Stimulated activated naive CD4-positive, alpha-beta T cell treated with Interleukin-2 at 50 U/mL for 16 hours (primary cell): Measurements from ENCODE around the gene ATXN1.

Experiments used
- DNase-seq: peaks from one replicate; lab custom pipeline; 2025; lab: John Stamatoyannopoulos, UW

Gene ATXN1

DNA sequence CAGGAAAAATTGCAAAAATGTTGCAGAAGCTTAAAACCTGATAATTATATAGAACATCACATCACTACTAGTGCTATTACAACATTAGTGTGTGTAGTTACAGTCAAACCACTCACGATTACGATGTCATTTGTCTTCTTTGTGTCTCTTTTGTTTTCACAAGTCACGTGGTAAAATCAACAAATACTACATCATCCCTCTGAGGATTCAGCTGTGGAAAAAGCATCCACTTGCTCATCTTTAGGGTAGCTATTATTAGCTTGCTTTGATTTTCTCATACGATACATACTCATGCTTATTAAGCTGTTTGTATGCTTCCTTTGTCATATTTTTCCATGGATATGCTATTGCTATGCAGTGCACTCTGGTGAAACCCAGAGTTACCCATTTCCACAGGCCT lies 22.2 kb upstream of the ATXN1 start:
- no peak for DNase-seq

DNA sequence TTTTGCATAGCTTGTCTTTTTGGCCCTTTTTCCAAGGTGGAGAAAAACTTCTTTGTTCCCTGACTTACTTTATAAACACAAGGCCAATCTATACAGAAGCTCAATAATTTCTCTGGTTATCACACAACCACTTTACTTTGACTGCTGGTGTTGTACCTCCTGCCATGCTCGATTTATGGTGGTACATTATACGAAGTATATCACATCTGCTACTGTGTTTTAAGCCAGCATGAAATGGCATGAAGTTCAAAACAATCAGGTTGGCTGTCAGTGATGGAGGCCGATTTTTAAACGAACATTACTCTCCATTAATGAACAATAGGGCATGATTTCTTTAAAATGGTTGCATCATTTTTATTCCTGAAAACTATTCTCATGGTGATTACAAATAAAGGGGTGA lies 21.0 kb upstream of the ATXN1 start:
- no peak for DNase-seq

DNA sequence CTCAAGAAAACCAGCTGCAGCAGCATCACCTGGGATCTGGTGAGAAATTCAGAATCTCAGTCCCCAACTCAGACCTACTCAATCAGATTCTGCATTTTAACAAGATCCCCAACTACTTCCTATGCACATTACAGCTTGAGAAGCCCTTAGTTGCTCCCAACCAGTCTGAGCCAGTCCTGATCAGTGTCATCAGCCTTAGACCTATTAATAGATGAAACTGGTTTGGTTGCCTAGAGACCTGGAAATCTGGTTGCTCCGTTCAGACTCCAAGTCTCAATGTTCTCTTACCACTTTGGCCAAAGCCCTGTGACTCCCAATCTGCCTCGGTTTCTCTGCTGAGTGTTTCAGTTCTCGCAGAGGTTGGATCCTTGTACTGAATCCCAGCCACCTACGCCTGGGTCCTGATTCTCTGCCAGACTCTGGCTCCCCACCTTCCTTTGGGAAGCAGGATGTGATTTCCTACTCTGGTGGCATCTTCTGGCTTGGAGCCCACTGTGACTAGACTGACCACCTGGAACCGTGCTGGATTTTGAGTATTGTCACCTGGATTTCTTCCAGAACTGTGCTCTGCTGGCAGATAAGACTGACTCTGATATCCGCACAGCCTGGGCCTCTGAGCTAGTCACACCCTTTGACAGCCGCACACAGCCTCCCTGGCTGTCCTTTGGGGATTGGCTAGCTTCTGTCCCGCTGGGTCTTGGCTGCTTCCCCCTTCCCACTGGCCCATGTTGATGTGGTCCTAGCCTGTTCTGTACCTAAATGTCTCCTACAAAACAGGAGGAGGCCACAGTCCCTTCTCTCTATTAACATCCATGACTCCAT lies 20.3 kb upstream of the ATXN1 start:
- no peak for DNase-seq

DNA sequence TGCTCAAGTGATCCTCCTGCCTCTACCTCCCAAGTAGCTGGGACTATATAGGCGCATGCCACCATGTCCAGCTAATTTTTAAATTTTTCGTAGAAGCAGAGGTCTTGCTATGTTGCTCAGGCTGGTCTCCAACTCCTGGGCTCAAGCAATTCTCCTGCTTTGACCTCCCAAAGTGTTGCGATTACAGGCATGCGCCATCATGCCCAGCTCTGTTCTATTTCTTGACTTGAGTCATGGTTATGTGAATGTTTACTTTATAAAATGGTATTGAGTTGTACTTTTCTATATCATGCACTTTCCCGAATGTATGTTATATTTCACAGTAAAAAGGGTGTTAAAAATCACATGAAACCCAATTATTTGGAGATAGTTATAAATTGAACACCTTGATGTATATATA lies 17.3 kb upstream of the ATXN1 start:
- DNase-seq = no peak

DNA sequence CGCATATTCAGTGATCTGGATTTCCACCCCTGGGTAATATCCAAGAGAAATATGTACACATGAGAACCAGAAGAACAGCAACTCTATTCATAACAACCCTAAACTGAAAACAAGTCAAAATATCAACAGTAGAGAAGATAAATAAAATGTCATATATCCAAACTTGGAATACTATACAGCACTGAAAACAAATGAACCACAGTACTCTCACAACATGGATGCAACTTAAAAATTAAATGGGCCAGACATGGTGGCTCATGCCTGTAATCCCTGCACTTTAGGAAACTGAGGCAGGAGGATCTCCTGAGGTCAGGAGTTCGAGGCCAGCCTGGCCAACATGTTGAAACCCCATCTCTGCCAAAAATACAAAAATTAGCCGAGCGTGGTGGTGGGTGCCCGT lies 16.5 kb upstream of the ATXN1 start:
- DNase-seq = no peak

DNA sequence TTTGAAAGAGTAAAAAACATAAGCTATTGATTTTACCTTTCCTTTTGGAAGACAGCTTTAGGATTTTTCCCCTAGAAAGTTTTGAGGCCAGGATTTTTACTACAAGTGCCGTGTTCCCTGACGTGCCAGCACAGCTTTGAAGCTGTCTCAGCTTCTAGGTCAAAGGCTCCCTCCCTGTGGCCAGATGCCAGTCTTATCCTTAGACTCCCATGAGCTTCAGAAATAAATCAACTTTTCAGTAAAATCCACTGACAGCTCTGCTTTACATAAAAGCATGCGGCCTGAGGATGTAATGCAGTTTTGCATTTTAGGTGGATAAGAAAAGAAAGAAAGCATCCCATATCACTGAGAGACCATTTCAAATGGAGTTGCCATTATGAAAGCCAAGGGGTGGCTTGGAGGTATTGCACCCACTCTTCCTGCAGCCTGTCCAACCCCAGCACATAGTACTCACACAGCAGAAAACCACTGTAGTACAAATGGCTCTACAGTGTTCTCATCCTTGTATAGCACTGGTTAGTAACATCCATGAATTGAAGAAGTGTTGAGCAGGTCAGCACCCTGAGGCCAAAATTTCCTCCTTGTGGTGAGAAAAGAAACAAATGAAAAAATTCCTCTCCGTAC lies 15.2 kb upstream of the ATXN1 start:
- DNase-seq = no peak

DNA sequence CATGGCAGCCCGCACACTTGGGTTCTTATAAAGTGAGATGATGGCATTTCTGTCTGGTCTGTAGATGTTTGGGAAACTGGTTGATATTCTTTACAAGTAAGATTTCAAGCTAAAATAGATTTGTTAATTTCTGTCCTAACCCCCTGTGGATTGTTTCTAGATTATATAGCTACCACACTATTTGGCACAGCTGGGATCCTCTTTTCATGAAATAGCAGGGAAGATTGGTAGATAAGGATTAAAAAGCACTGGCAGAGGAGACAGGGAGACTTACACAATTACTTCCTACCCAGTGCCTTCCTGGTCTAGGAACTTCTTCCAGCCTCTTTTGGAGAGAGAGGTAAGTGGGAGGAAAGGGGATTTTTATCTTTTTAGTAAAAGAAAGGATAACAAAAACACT lies 13.2 kb upstream of the ATXN1 start:
- no peak for DNase-seq

DNA sequence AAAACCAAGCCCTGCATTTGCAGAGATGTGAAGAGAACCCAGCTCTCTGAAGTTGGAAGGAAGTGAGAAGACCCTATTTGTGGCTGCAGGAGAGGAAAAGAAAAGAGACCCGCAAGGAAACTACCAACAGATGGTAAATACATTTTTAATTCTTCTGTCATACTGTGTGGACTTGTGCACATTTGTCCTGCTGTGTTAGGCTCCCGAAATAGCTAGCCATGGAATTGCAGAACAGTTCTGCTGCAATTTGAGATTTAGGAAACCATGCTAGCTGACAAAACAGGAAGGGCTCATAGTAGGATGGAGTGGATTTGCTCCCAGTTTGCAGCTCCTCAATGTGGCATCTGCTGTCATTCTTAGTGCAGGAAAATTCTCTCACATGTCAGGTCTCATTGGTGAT lies 12.1 kb upstream of the ATXN1 start:
- DNase-seq = no peak

DNA sequence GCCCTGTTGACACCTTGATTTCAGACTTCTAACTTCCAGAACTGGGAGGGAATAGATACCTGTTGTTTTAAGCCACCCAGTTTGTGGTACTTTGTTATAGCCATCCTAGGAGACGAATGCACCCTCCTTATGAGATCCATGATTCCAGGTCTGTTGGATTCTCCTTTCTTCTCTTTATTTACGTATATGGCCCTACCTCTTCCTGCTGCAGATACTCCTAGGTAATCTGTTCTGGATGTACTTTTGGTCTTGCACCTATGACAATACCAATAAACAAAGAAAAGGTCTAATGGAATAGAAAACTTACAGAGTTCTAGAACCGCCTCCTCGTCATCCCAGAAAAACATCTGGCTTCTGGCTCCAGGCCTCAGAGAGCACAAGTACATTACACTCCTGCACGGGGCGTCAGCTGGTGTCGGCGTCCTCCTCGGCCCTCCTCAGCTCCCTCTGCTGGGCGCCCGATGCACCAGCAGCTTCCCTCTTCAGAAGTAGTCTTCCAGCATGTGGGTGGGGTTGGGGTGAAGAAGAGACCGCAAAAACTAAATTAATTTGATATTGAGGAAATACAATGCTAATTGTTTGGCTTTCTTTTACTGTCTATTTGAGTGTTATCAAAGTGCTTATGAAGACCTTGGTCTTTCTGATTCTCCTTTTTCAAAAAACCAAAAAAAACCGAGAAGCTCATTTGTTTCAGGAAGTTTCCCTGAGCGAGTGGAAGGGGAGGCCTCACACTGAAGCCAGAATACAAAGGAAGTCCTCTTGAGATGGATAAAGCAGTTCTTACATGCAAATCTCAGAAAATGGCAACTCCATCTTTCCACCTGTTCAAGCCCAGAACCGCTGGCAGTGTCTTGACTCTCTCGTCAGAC lies 9.7 kb upstream of the ATXN1 start:
- DNase-seq = peak; percentile 65

DNA sequence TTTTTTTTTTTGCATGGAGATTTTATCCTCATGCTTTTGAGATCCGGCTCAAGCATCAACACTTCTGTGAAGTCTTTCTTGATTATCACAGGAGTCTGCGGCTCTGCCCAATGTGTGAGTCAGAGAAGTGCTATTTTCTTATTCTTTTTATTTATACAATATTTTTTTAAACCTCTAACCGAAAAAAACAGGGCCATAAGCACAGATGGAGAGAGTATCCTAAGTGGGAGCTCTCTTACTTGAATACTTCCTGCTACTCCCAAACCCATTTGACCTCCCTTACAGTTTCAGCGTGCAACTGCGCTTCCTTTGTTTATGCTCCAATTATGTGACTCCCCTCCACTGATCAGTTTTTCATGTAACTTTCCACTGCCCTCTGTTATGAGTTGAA lies 8.7 kb upstream of the ATXN1 start:
- DNase-seq = no peak

DNA sequence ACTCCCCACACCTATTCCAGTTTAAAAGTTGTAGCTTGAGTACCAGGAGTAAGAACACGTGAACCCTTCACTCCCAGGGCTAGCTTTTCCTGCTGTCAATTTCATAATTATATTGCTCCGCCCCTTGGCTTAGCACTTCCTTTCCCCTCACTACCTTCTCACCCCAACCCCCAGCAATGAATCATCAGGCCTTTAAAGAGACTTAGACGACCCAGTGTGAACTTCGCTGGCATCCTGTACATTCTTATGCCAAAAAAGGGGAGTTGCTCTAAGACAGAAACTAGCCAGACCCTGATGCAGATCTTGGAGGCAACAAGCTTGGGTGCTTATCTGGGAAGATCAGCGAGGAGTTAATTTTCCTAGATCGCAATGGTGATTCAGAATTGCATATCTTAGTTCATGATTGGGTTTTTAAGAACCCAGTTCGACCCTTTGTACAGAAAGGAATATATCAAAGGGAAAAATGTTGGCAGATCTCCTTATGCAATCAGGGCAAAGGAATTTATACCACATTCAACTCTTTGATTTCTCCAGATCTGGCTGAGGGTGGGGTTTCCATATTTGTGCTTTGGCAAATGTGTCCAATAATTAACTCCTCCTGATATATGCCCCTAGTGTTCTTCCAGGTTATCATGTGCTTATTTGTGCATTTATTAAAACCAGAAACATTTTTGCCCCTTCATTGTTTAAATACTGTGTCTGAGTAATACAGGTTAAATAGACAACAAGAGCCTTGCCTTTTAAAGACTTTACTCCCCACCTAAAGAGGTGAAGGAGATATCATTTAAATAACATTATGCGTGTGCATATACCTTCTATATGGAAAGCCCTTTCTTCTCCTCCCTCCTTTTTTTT lies 8.1 kb upstream of the ATXN1 start:
- peak; percentile 59 for DNase-seq

DNA sequence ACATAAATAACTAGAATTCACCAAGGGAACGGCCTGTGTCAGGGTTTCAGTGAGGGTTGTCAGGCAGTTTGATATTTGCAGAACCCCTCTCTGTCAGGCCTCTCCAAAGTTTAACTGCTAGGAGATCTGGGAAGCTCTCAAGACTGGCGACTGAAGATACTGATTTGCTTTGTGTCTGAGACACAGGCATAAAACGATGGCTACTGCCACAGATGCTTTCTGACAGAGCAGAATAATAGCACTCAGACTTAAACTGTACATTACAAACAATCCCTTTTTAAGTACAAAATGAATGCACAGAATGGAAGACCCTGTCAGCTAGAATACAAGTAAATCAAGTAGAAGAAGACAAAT lies 7.2 kb upstream of the ATXN1 start:
- DNase-seq = no peak

DNA sequence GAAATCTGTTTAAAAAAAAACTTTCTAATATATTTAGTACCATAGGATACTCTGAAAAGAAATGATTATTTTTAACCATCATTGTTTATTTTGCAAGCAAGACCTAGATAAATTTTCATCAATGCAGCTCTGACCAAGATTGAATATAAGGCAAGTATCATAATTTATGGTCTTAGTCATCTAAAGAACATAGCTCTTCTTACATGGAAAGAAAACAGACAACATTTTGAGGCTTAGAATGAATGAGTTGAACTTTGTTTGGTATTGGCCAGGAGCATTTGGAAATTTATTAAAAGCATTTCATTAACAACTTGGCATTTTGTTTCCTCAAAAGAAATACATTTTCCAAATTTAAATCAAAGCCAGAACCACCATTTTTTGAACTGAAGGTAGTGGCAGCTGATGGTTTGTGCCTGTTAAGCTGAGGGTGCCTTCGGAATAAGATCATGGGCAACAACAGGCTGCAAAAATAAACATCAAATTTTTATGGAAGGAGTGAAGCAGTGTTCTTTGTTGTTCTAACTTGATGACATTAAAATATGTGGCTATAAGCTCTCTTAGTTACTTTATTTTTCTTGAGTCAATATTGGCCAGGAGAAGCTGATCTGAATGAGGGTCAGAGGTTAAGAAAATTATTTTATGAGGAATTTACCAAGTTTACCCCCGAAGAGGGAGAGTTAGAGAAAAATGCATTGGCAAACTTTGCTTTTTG lies 6.7 kb upstream of the ATXN1 start:
- no peak for DNase-seq

DNA sequence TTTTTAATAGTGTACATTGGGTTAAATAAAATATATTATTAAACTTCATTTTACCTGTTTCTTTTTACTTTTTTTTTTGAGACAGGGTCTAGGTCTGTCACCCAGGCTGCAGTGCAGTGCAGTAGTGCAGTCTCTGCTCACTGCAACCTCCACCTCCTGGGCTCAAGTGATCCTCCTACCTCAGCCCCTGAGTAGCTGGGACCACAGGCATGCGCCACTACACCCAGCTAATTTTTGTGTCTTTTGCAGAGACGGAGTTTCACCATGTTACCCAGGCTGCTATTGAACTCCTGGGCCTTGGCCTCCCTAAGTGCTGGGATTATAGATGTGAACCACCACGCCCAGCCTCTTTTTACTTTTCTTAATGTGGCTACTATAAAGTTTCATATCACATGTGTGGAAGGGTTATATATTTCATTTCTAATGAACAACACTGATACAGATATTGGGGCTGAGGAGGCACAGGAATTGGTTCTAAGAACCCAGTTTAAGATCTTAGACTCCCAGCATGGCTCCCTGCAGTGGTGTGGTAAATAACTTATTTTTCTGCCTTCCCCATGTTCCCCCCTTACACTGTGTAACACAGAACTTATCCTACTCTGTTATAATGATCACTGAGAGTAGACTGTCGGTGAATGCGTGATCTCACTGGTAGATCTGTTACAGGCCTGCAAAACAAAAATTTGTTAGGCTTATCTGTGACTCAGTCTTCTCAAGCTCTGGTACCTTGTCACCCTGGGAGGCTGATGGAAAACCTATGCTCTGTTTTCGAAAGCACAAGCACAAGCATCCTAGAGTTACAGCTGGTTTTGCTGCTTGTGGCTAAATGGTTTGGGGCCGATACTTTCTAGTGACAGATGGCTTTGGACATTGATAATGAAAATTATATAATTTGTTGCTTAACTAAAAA lies 5.8 kb upstream of the ATXN1 start:
- DNase-seq = no peak

DNA sequence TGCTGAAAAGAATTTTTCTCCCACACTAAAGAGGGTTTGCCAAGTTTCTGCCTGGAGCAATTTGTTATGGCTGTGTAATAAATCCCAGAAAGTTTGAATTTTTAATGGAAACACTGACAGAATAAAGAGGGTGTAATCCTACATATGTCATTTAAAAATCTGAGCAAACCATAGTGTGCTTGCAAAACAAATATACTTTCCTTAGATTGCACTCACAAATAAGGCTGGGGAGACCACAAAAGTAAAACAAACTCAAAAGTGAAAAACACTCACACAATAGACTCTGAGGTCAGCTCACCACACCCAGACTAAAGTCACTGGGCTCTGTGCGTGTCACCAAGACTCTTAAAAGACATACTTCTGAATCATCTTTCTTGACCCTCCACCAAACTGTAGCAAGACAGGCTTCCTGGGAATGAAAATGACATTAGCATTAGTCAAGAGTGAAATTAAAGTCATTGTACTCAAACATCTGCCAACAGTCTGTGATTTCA lies 4.8 kb upstream of the ATXN1 start:
- DNase-seq = peak; percentile 26

DNA sequence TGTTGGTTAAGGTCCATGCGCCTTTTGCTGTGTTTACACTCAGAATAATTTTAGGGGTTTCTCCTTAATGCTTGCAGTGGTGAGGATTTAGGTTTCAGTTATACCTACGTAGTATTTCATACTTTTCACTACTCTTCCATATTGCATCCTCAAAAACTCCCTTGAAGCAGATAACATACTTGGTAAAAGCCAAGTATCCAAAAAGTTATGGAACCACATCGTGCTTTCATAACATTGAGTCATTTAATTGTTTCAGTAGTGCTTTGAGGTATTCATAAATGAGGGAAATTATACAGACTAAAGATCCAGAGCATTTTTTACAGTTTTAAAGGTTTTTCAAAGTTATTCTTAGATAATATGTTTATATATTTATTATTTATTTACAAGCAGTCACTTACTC lies 4.0 kb upstream of the ATXN1 start:
- DNase-seq = no peak

DNA sequence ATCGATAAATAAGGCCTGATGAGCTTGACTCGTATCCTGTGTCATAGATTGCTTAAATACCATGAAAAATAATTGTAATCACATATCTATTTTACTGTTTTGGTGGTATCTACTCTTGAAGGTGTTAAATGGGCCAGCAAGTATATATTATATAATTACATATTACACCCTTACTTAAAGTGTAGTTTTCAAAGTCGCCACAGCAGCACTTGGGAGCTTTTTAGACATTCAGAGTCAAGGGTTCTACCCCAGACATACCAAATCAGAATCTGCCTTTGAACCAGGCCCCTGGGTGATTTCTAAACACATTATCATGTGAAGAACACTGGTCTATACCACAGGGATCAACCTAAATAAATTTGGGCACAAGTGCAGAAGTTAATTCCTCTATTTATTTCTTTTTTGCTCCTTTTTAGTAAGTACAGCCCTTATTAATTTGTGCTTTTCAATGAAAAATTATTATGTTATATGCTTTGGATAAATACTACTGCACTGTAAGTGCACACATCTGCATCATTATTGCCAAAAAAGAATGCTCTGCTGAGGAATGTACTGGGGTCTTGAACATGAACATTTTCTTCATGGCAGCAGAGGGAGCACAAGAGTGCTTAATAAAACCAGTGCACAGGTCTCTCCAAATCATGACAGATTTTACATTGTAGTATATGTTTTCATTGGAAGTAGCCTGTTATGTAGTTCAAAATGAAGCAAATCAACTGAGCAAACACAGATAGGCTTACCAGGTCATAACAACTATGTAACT lies 3.1 kb upstream of the ATXN1 start:
- DNase-seq = no peak

DNA sequence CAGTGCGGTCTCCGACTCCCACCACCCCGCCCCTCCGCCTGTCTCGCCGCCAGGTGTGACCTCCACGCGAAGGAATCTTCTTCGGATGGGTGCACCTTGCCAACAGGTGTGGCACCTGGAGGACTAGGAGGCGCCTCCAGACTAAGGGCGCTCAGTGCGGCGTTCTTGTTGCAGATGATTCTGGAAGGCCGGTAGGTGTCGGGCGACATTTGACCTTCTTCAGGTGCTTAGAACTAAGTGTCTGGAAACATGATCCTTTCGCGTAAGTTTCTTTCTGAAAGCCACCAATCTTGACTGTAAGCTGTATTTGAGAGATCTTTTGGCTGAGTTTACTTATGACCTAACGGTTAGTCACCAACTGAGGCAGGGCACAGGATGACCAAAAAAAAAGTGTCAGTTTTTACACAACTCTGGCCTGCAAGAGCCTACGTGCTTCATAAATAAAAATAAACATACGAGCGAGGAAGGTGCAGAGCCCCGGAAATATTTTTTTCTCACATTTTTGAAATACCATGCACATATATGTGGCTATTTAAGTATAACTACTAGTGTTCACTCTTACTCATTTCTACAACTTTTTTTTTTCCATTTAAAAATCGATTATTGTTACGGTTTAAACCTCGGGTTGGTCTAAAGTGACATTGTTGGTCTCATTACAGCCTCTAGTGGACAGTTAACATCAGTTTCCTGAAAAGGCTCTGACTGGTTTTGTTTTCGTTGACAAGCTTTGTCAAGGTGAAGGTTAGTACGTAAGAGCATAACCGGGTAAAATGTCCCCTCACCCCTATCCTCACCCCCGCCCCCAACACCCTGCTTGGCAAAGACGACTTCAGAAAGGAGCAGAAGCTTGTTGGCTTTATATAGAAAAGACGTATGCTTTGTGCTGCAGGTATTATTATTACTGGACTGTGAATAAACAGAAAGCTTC lies 1.6 kb upstream of the ATXN1 start:
- peak; percentile 68 for DNase-seq

DNA sequence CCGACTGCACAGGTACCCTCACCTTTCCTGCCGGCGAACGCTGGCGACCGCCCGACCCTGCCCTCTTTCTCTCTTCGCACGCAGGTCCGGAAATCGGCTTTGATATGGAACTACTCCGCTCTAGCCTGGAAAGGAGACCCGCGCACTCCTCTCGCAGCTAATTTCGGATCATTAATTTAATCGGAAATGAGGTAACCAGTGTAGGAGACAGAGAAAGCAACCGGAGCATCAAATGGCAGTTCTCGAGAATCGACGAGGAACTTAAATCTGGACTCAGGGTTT lies 949 bp upstream of the ATXN1 start:
- no peak for DNase-seq
